Thyroid gland (tissue), 4 donors: ENCODE data around the gene SLC37A2.

Experiments used
- CTCF ChIP-seq, 6 experiments: fragments of 200-600 bp in 3 of 6; fragments of 450-650 bp in 3 of 6; sonication (generic) in 3 of 6; IDR thresholded peaks; one replicate each; pipeline ENCODE4 v1.5.1; 2016 to 2019; ENCODE audit warnings: antibody characterized with exemption in 6 of 6, mild to moderate bottlenecking in 2 of 6, inconsistent platforms in 1 of 6, moderate library complexity in 1 of 6
- POLR2A ChIP-seq, 2 donors: fragments of 450-650 bp; IDR thresholded peaks; one replicate each; pipeline ENCODE4 v1.6.1; 2017; ENCODE audit warnings: antibody characterized with exemption in 2 of 2, mild to moderate bottlenecking in 2 of 2, moderate library complexity in 1 of 2

DNA sequence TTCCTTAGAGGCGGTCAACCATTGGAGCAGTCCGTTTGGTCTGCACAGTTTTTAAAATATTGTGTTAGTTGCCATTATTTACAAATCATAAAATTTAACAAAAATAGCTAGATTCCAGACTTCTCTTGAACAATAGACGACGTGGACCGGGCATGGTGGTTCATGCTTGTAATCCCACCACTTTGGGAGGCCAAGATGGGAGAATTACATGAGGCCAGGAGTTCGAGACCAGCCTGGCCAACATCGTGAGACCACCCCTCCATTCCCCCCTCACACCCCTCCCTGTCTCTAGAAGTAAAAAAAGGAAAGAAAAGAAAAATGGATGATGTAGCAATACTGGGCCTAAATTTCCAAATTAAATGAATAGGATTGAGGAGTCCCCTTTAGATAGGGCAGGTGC is 965 bp downstream of the SLC37A2 start:
- TF ChIP-seq CTCF (IDR thresholded peaks at IDR 0.05) (no peak), POLR2A (IDR thresholded peaks at IDR 0.05) (no peak)
